ENCODE measurements around the gene COL17A1. TPM values are rescaled to one million over a fixed set of nuclear protein-coding genes. Genes with fewer than 3 reads are reported as not detected.

COL17A1 gene
- polyA plus RNA-seq, 1 experiment, result not detected

- Histone ChIP-seq H3K9me3 (ENCODE audit: control insufficient read depth, insufficient read depth, low read length) (no peaks in the 10 kb centered on the region), H3K27ac (ENCODE audit: low read depth, low read length) (no peak overlapping the region), H3K4me3 (ENCODE audit: low read depth, low read length) (no peak overlapping the region), H3K27me3 (ENCODE audit: control insufficient read depth, insufficient read depth, low read length) (peaks cover 2% of the 10 kb centered on the region)
- CTCF ChIA-PET, result interaction anchor here (0.6 to 1.9 kb wide), 10 partner anchors 14 to 229 kb away, joined by 3 to 13 read pairs (median 4); partner anchors contain the start of gene SFR1
- peak; percentile 52 for DNase-seq (ENCODE audit: low read depth, low spot score)
- peak; percentile 83 for TF ChIP-seq CTCF (IDR thresholded peaks at IDR 0.05; ENCODE audit: low read depth, low read length)
- POLR2A ChIA-PET, result interaction anchor here (1.0 kb wide), 1 partner anchor 76 kb away, joined by 3 read pairs; the partner anchor contains the start of gene SFR1
Observed at GRCh38 chr10:104045151-104046089, 40.3 kb downstream of the COL17A1 start.

- no peak for DNase-seq (ENCODE audit: low read depth, low spot score)
- TF ChIP-seq CTCF (IDR thresholded peaks at IDR 0.05; ENCODE audit: low read depth, low read length), result no peak
- ChIA-PET POLR2A (no interaction called here), CTCF (no interaction called here)
- no peak overlapping the region for H3K27ac ChIP-seq (ENCODE audit: low read depth, low read length)
- H3K9me3 ChIP-seq (ENCODE audit: control insufficient read depth, insufficient read depth, low read length), result no peaks in the 10 kb centered on the region
- peaks cover 2% of the 10 kb centered on the region for H3K27me3 ChIP-seq (ENCODE audit: control insufficient read depth, insufficient read depth, low read length)
- H3K4me3 ChIP-seq (ENCODE audit: low read depth, low read length), result no peak overlapping the region
Observed at GRCh38 chr10:104043854-104044253, 41.8 kb downstream of the COL17A1 start.

GRCh38 chr10:104043185-104043830, 42.4 kb downstream of the COL17A1 start:
- ChIA-PET CTCF (no interaction called here), POLR2A (no interaction called here)
- TF ChIP-seq CTCF (IDR thresholded peaks at IDR 0.05; ENCODE audit: low read depth, low read length), result no peak
- no peaks in the 10 kb centered on the region for H3K9me3 ChIP-seq (ENCODE audit: control insufficient read depth, insufficient read depth, low read length)
- no peak overlapping the region for H3K27ac ChIP-seq (ENCODE audit: low read depth, low read length)
- no peak overlapping the region for H3K4me3 ChIP-seq (ENCODE audit: low read depth, low read length)
- no peak for DNase-seq (ENCODE audit: low read depth, low spot score)
- peaks cover 2% of the 10 kb centered on the region for H3K27me3 ChIP-seq (ENCODE audit: control insufficient read depth, insufficient read depth, low read length)

- H3K9me3 ChIP-seq (ENCODE audit: control insufficient read depth, insufficient read depth, low read length), result no peaks in the 10 kb centered on the region
- POLR2A ChIA-PET, result no interaction called here
- DNase-seq (ENCODE audit: low read depth, low spot score), result no peak
- CTCF ChIA-PET, result interaction anchor here (1.2 kb wide), 1 partner anchor 232 kb away, joined by 3 read pairs; no protein-coding TSS in a partner anchor
- H3K4me3 ChIP-seq (ENCODE audit: low read depth, low read length), result no peak overlapping the region
- no peak overlapping the region for H3K27ac ChIP-seq (ENCODE audit: low read depth, low read length)
- TF ChIP-seq CTCF (IDR thresholded peaks at IDR 0.05; ENCODE audit: low read depth, low read length), result no peak
- H3K27me3 ChIP-seq (ENCODE audit: control insufficient read depth, insufficient read depth, low read length), result peaks cover 2% of the 10 kb centered on the region
Observed at GRCh38 chr10:104041891-104042535, 43.7 kb downstream of the COL17A1 start.

Data from AG04450 (cell line).